Pericardium fibroblast (primary cell): ENCODE results near the gene FBXW4. TPM values are rescaled to one million over a fixed set of nuclear protein-coding genes. Genes with fewer than 3 reads are reported as not detected.

Experiments used
- total RNA-seq: library from RNA; depleted of rRNA; stranded (reverse); fragments of >200 nt; gene quantifications from 2 replicates; pipeline ENCODE4 v1.2.3, GENCODE V29; 2015

The FBXW4 gene, protein sequence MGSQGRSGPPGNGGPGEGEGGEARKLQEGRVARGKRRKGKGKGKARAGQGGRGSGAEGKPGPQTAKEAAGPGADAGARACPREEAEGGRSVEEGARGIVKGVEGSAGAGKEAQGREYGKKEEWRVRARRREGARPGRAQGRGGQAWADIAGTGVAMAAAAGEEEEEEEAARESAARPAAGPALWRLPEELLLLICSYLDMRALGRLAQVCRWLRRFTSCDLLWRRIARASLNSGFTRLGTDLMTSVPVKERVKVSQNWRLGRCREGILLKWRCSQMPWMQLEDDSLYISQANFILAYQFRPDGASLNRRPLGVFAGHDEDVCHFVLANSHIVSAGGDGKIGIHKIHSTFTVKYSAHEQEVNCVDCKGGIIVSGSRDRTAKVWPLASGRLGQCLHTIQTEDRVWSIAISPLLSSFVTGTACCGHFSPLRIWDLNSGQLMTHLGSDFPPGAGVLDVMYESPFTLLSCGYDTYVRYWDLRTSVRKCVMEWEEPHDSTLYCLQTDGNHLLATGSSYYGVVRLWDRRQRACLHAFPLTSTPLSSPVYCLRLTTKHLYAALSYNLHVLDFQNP
- 14.1 and 18.4 TPM in 2 replicates for total RNA-seq

GRCh38 chr10:101694674-101695403, at the start of gene FBXW4:
TSS of gene FBXW4 (minus strand) at chr10:101695170. CDS start at chr10:101695105, 65 bp downstream.

GRCh38 chr10:101587725-101588653, 107.0 kb downstream of the FBXW4 start, which contains the start of the genes DPCD and POLL:
TSS of gene DPCD (plus strand) at chr10:101588321. CDS start at chr10:101588337, 16 bp downstream.
TSS of gene POLL (minus strand) at chr10:101588257. CDS start at chr10:101587360, 897 bp downstream.

Other genes starting within 250 kb of the FBXW4 start
- 14.2 and 24.9 TPM in 2 replicates for gene POLL, start 106.9 kb downstream of the FBXW4 start, total RNA-seq
- 32.8 and 52.2 TPM in 2 replicates for gene DPCD, start 106.8 kb downstream of the FBXW4 start, total RNA-seq
- not detected in 2 replicates for gene FGF8, start 80.9 kb upstream of the FBXW4 start, total RNA-seq
- 62.3 and 105 TPM in 2 replicates for gene NPM3, start 88.3 kb upstream of the FBXW4 start, total RNA-seq
- 38.5 and 44.7 TPM in 2 replicates for gene OGA, start 123.3 kb upstream of the FBXW4 start, total RNA-seq
- 0.12 TPM in 1 of 2 replicates, not detected in the other for gene KCNIP2, start 148.6 kb upstream of the FBXW4 start, total RNA-seq